Activated CD4-positive, alpha-beta T cell treated with anti-CD3 and anti-CD28 coated beads for 1 hour (primary cell): Measurements from ENCODE around the gene POLR1E.

Source experiments
- DNase-seq: peaks from one replicate; pipeline ENCODE4 v3.0.0-alpha.2; 2020

The POLR1E gene

GRCh38 chr9:37541465-37541864, 55.7 kb downstream of the POLR1E start:
- no peak for DNase-seq

GRCh38 chr9:37542488-37542887, 56.7 kb downstream of the POLR1E start:
- no peak for DNase-seq

GRCh38 chr9:37542895-37543294, 57.1 kb downstream of the POLR1E start:
- DNase-seq: no peak

GRCh38 chr9:37543468-37543867, 57.7 kb downstream of the POLR1E start:
- no peak for DNase-seq

- DNase-seq: no peak
Observed at GRCh38 chr9:37547328-37547878, 61.7 kb downstream of the POLR1E start.

GRCh38 chr9:37549527-37549926, 63.8 kb downstream of the POLR1E start:
- no peak for DNase-seq

- no peak for DNase-seq
Observed at GRCh38 chr9:37550781-37551180, 65.0 kb downstream of the POLR1E start.

- DNase-seq: no peak
Observed at GRCh38 chr9:37551468-37551867, 65.7 kb downstream of the POLR1E start.

- DNase-seq: no peak
Observed at GRCh38 chr9:37551888-37552287, 66.1 kb downstream of the POLR1E start.
